ENCODE data around the gene ZC3H12A.

ZC3H12A gene

DNA sequence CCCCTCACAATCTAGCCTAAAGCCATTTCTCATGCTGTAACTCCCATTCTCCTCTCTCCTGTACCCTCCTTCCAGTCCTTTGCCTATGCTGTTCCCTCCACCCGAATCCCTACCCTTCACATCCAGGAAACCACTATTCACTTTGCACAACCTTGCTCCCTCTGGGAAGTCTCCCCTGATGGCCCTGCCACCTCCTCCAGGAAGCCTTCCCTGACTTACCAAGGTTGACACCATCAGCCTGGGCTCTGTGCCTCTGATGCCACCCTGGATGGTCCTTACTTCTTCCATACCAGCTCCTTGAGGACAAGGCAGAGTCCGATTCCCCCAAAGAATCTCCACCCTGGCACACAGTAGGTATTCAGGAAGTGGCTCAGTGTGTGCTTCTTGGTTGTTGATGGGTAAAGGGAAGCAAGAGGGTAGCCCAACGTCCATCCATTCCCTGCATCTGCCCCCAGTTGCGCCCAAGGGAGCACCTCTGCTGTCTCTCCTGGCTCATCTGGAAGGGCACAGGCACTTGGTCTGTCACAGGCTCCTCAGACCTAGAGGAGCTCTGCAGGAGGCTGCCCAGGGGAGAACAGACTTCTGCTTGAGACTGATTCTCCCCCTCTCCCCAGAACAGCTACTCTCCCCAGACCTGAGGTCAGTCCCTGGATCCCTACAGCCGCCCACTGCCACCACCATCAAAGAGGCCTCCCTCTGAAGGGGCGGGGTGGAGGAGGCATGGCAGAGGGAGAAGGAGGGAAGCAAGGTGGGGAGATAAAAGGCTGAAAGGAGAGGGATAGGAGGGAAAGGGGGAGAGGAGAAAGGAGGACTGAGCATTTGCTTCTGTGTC, 36.1 kb upstream of the ZC3H12A start:
- TF ChIP-seq, protein P1, sequence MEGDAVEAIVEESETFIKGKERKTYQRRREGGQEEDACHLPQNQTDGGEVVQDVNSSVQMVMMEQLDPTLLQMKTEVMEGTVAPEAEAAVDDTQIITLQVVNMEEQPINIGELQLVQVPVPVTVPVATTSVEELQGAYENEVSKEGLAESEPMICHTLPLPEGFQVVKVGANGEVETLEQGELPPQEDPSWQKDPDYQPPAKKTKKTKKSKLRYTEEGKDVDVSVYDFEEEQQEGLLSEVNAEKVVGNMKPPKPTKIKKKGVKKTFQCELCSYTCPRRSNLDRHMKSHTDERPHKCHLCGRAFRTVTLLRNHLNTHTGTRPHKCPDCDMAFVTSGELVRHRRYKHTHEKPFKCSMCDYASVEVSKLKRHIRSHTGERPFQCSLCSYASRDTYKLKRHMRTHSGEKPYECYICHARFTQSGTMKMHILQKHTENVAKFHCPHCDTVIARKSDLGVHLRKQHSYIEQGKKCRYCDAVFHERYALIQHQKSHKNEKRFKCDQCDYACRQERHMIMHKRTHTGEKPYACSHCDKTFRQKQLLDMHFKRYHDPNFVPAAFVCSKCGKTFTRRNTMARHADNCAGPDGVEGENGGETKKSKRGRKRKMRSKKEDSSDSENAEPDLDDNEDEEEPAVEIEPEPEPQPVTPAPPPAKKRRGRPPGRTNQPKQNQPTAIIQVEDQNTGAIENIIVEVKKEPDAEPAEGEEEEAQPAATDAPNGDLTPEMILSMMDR (IDR thresholded peaks at IDR 0.05; ENCODE audit: low read depth, low read length) = no peak
- TF ChIP-seq EZH2phosphoT487 (IDR thresholded peaks at IDR 0.05; ENCODE audit: low read depth) = no peak
- H3K4me3 ChIP-seq (ENCODE audit: low read length) = no peak overlapping the region
- H3K9me3 ChIP-seq (ENCODE audit: insufficient read depth, low read length) = no peaks in the 10 kb centered on the region
- H3K79me2 ChIP-seq (ENCODE audit: low read length) = no peaks in the 10 kb centered on the region
- no peaks in the 10 kb centered on the region; the same call in 1 of the 2 replicates for H3K27me3 ChIP-seq (ENCODE audit: low read depth, low read length)
- H3K4me1 ChIP-seq (ENCODE audit: low read length) = no peaks in the 10 kb centered on the region
- no peak overlapping the region for H3K4me2 ChIP-seq (ENCODE audit: low read length)
- no peak overlapping the region for H2AFZ ChIP-seq (ENCODE audit: low read depth, low read length)
- H3K27ac ChIP-seq (ENCODE audit: low read length) = no peak overlapping the region
- no peaks in the 10 kb centered on the region for H4K20me1 ChIP-seq (ENCODE audit: insufficient read depth, low read length)
- H3K9ac ChIP-seq (ENCODE audit: low read length) = no peak overlapping the region
- H3K36me3 ChIP-seq (replicated peaks; ENCODE audit: low read depth, low read length) = no peaks in the 10 kb centered on the region

DNA sequence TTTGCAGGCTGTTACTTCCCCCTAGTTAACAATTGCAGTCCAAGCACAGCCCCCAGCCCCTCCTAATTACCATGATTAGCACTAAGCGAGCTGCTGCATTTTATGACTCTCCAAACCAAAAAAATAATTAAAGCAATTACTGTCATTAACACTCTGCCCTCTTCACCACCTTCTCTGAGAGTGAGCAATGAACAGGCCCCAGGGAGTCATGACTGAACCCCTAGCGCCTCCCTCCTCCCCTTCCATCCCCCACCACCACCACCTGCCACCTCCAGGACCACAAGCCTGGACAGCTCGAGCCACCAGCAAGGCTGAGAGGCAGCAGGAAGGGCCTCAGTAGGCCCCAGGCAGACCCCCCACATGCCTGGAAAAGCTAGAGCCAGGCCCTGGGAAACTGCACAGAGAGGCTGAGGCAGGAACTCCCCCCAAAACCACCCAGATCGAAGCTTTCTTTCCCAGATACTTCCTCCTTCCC, 35.5 kb upstream of the ZC3H12A start:
- no peaks in the 10 kb centered on the region for H3K4me1 ChIP-seq (ENCODE audit: low read length)
- no peak overlapping the region for H3K4me2 ChIP-seq (ENCODE audit: low read length)
- H3K9ac ChIP-seq (ENCODE audit: low read length) = no peak overlapping the region

DNA sequence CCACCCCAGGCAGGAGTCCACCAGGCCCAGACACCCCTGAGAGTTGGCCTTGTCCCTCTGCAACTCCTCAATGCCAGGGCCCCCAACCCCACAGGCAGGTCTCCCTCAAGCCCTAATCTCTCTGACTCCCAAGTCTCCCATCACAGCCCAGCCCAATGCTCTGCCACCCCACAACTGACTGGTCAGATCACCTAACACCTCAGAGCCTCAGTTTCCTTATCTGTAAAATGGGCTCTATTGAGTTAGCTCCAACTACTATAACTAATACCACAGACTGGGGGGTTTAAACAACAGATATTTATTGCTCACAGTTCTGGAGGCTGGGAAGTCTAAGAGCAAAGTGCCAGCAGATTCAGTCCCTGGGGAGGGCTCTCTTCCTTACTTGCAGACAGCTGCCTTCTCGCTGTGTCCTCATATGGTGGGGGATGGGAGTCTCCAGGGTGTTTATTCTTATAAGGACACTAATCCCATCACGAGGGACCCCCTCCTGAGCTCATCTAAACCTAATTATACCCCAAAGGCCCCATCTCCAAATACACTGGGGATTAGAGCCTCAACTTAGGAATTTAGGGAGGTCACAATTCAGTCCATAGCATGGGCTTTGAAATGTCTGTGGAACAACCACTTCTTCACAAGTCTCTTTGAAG, 34.9 kb upstream of the ZC3H12A start:
- H4K20me1 ChIP-seq (ENCODE audit: insufficient read depth, low read length) = no peaks in the 10 kb centered on the region
- H2AFZ ChIP-seq (ENCODE audit: low read depth, low read length) = no peak overlapping the region
- H3K27ac ChIP-seq (ENCODE audit: low read length) = no peak overlapping the region
- H3K9ac ChIP-seq (ENCODE audit: low read length) = no peak overlapping the region
- TF ChIP-seq, protein P1 (IDR thresholded peaks at IDR 0.05; ENCODE audit: low read depth, low read length) = no peak
- TF ChIP-seq EZH2phosphoT487 (IDR thresholded peaks at IDR 0.05; ENCODE audit: low read depth) = no peak
- H3K4me1 ChIP-seq (ENCODE audit: low read length) = no peaks in the 10 kb centered on the region
- H3K4me3 ChIP-seq (ENCODE audit: low read length) = no peak overlapping the region
- no peaks in the 10 kb centered on the region; the same call in 1 of the 2 replicates for H3K27me3 ChIP-seq (ENCODE audit: low read depth, low read length)
- H3K9me3 ChIP-seq (ENCODE audit: insufficient read depth, low read length) = no peaks in the 10 kb centered on the region
- H3K4me2 ChIP-seq (ENCODE audit: low read length) = no peak overlapping the region
- H3K36me3 ChIP-seq (replicated peaks; ENCODE audit: low read depth, low read length) = no peaks in the 10 kb centered on the region
- H3K79me2 ChIP-seq (ENCODE audit: low read length) = no peaks in the 10 kb centered on the region

More for the DNA sequence above, 35.5 kb upstream of the ZC3H12A start:
- TF ChIP-seq, protein P1 (IDR thresholded peaks at IDR 0.05; ENCODE audit: low read depth, low read length) = no peak
- TF ChIP-seq EZH2phosphoT487 (IDR thresholded peaks at IDR 0.05; ENCODE audit: low read depth) = no peak
- H4K20me1 ChIP-seq (ENCODE audit: insufficient read depth, low read length) = no peaks in the 10 kb centered on the region
- no peak overlapping the region for H3K4me3 ChIP-seq (ENCODE audit: low read length)
- no peak overlapping the region for H3K27ac ChIP-seq (ENCODE audit: low read length)
- H2AFZ ChIP-seq (ENCODE audit: low read depth, low read length) = no peak overlapping the region
- H3K27me3 ChIP-seq (ENCODE audit: low read depth, low read length) = no peaks in the 10 kb centered on the region; the same call in 1 of the 2 replicates
- no peaks in the 10 kb centered on the region for H3K36me3 ChIP-seq (replicated peaks; ENCODE audit: low read depth, low read length)
- no peaks in the 10 kb centered on the region for H3K79me2 ChIP-seq (ENCODE audit: low read length)
- H3K9me3 ChIP-seq (ENCODE audit: insufficient read depth, low read length) = no peaks in the 10 kb centered on the region

DNA sequence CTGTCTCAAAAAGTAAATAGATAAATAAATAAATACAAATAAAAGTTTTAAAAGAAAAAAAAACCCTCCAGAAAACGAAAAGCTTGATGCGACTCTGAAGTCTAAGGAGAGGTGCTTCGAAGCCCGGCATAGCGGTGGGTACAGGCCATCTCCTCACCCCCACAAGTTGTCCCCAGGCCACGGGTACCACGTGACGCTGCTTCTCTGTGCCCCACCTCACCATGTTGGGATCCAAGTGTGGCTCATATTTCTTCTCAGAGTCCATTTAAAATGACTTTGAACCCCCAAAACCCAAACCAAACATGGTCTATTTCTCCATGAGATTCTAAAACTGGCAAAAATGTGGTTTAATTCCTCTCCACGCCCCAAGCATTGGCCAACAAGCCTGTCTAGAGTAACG, 32.9 kb upstream of the ZC3H12A start:
- H3K4me3 ChIP-seq (ENCODE audit: low read length) = no peak overlapping the region
- no peaks in the 10 kb centered on the region for H3K36me3 ChIP-seq (replicated peaks; ENCODE audit: low read depth, low read length)
- H3K4me2 ChIP-seq (ENCODE audit: low read length) = no peak overlapping the region
- no peak overlapping the region for H3K27ac ChIP-seq (ENCODE audit: low read length)
- no peaks in the 10 kb centered on the region for H3K9me3 ChIP-seq (ENCODE audit: insufficient read depth, low read length)
- H2AFZ ChIP-seq (ENCODE audit: low read depth, low read length) = no peak overlapping the region
- no peak overlapping the region for H3K9ac ChIP-seq (ENCODE audit: low read length)
- no peaks in the 10 kb centered on the region for H3K79me2 ChIP-seq (ENCODE audit: low read length)
- H3K4me1 ChIP-seq (ENCODE audit: low read length) = no peaks in the 10 kb centered on the region
- TF ChIP-seq EZH2phosphoT487 (IDR thresholded peaks at IDR 0.05; ENCODE audit: low read depth) = no peak
- TF ChIP-seq, protein P1 (IDR thresholded peaks at IDR 0.05; ENCODE audit: low read depth, low read length) = no peak
- no peaks in the 10 kb centered on the region for H4K20me1 ChIP-seq (ENCODE audit: insufficient read depth, low read length)
- H3K27me3 ChIP-seq (ENCODE audit: low read depth, low read length) = no peaks in the 10 kb centered on the region
